ENCODE results near the gene LRRC41. TPM values are rescaled to one million over a fixed set of nuclear protein-coding genes. Genes with fewer than 3 reads are reported as not detected.
"Not testable (repeated sequence)": the region's sequence is repeated elsewhere in the genome, so short reads cannot be mapped to it uniquely, and the experiment has no call there.

The LRRC41 gene
- total RNA-seq, 3 donors from 2014 or later (not counting 1 experiment from before 2014, with no cell fraction given): 35.0 to 43.9 (median 35.8) TPM

DNA sequence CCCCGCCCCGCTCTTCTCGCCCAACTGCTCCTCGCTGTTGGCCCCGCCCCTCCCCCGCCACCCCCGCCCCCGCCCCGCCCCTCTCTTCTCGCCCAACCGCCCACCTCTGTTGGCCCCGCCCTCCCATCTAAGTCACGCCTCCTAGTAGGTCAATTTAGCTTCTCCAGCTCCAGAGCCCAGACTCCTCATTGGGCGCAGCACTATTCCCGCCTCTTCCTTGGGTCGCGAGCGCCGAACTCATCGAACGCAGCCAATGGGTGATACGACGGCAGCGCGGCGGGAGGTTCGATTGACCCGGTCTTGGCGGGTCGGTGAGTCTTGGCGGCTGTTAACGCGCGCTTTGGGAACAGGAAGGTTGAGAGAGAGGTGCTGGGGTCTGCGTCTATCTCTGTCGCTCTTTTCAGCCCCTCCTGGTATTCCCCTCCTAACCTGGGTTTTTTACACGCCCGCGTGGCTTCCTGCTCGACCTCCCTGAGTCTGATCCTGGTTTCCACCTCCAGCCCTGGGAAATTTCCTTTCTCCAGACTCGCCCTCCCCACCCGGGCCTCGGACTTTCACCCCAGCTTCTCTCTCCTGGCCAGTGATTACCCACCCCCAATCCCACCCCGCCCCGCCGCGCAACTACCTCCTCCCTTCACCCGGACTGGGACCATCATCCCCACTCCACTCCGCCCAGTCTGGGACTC lies 55.8 kb downstream of the LRRC41 start, which contains the start of gene RAD54L:
RAD54L (plus strand) TSS at position 328 of the 686 bp plus-strand sequence. CDS start 643 bp downstream, outside the sequence.
- H3K9me3 Mint-ChIP-seq: no peaks in the 10 kb centered on the region
- Histone ChIP-seq H3K4me1 (ENCODE audit: control insufficient read depth, insufficient read depth, low read length) (peaks cover 19% of the 10 kb centered on the region), H3K27ac (ENCODE audit: low read length) (peak within 1 kb of the TSS; percentile 62), H3K4me3 (ENCODE audit: low read length) (peak within 1 kb of the TSS; percentile 70), H3K9me3 (ENCODE audit: control insufficient read depth, insufficient read depth, low read length) (no peaks in the 10 kb centered on the region), H3K27me3 (ENCODE audit: control insufficient read depth, insufficient read depth, low read length) (no peaks in the 10 kb centered on the region), H3K36me3 (ENCODE audit: control insufficient read depth, insufficient read depth, low read length) (no peaks in the 10 kb centered on the region)
- TF ChIP-seq, protein P1, sequence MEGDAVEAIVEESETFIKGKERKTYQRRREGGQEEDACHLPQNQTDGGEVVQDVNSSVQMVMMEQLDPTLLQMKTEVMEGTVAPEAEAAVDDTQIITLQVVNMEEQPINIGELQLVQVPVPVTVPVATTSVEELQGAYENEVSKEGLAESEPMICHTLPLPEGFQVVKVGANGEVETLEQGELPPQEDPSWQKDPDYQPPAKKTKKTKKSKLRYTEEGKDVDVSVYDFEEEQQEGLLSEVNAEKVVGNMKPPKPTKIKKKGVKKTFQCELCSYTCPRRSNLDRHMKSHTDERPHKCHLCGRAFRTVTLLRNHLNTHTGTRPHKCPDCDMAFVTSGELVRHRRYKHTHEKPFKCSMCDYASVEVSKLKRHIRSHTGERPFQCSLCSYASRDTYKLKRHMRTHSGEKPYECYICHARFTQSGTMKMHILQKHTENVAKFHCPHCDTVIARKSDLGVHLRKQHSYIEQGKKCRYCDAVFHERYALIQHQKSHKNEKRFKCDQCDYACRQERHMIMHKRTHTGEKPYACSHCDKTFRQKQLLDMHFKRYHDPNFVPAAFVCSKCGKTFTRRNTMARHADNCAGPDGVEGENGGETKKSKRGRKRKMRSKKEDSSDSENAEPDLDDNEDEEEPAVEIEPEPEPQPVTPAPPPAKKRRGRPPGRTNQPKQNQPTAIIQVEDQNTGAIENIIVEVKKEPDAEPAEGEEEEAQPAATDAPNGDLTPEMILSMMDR (IDR thresholded peaks at IDR 0.05): no peak
- H3K27me3 Mint-ChIP-seq (ENCODE audit: low read depth in 2 of 2): no peaks in the 10 kb centered on the region
- WGBS (ENCODE audit: insufficient coverage): under 1% methylated on average over 36 of the region's 49 CpGs
- peak within 1 kb of the TSS; percentile 89 for H3K4me3 Mint-ChIP-seq
- DNase-seq (peak; percentile 92 to 99), ATAC-seq (peak; percentile 94 to 99 (median 96))
- intact Hi-C loops (cut with micrococcal nuclease): loop anchor here (1.0 to 5.0 kb wide), 4 partner anchors 56 to 560 kb away; partner anchors contain the start of genes GPBP1L1, LRRC41, NSUN4 and PIK3R3
- peaks cover 0 to 21% of the 10 kb centered on the region in 2 donors for H3K4me1 Mint-ChIP-seq
- H3K36me3 Mint-ChIP-seq: no peaks in the 10 kb centered on the region
- H3K27ac Mint-ChIP-seq: peak within 1 kb of the TSS; percentile 68 to 89

DNA sequence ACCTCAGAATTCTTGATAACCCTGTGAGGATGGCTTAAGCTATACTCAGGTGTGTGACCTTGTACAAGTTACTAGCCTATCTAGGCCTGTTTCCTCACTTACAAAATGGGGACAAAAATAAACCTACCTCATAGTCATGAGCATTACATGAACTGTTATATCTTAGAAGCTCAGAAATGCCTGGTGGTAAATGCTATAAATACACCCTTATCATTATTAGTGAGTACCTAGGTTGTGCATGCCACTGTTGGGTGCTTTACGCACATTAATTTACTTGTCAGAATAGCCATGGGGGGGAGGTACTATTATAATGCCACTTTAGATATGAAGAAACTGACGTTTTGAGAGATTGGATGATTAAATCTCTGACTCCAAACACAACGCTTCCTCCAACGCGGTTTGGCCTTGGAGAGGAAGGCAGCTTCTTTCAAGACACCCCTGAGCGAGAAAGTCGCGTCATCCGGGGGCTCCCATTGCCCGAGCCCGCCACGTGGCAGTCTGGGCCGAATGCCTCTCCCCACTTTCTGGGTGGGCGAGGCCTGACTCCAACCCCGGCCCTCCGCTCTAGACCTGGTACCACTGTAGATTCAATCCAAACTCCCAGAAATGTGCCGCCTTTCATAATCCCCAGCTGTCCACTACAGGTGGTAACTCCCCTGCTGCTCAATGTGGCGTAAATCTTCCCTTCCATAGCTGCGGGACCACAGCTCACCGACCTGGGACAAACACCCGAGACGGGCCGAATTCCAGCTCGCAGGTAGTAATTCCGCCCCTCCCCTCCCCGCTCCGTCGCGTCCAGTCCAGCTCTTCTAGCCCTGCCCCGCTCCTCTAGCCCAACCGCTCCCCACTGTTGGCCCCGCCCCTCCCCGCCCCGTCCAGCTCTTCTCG lies 56.6 kb downstream of the LRRC41 start:
- peak overlapping the region; percentile 7 for H3K27ac ChIP-seq (ENCODE audit: low read length)
- H3K36me3 Mint-ChIP-seq: no peaks in the 10 kb centered on the region
- ATAC-seq (peak; percentile 7 to 28 (median 14)), DNase-seq (peak; percentile 50 to 62)
- H3K27me3 Mint-ChIP-seq (ENCODE audit: low read depth in 2 of 2): no peaks in the 10 kb centered on the region
- H3K9me3 Mint-ChIP-seq: no peaks in the 10 kb centered on the region
- no peaks in the 10 kb centered on the region for H3K36me3 ChIP-seq (ENCODE audit: control insufficient read depth, insufficient read depth, low read length)
- intact Hi-C loops (cut with micrococcal nuclease): loop anchor here (1.0 to 5.0 kb wide), 4 partner anchors 57 to 559 kb away; partner anchors contain the start of genes GPBP1L1, LRRC41, NSUN4 and PIK3R3
- TF ChIP-seq, protein P1 (IDR thresholded peaks at IDR 0.05): no peak
- under 1% methylated on average over 29 of the region's 35 CpGs for WGBS (ENCODE audit: insufficient coverage)
- H3K4me3 ChIP-seq (ENCODE audit: low read length): peak overlapping the region; percentile 57
- peaks cover 19% of the 10 kb centered on the region for H3K4me1 ChIP-seq (ENCODE audit: control insufficient read depth, insufficient read depth, low read length)
- H3K4me1 Mint-ChIP-seq: peaks cover 0 to 21% of the 10 kb centered on the region in 2 donors
- H3K27ac Mint-ChIP-seq: peak overlapping the region; percentile 45 to 89
- H3K4me3 Mint-ChIP-seq: peak overlapping the region; percentile 75
- H3K27me3 ChIP-seq (ENCODE audit: control insufficient read depth, insufficient read depth, low read length): no peaks in the 10 kb centered on the region
- no peaks in the 10 kb centered on the region for H3K9me3 ChIP-seq (ENCODE audit: control insufficient read depth, insufficient read depth, low read length)

DNA sequence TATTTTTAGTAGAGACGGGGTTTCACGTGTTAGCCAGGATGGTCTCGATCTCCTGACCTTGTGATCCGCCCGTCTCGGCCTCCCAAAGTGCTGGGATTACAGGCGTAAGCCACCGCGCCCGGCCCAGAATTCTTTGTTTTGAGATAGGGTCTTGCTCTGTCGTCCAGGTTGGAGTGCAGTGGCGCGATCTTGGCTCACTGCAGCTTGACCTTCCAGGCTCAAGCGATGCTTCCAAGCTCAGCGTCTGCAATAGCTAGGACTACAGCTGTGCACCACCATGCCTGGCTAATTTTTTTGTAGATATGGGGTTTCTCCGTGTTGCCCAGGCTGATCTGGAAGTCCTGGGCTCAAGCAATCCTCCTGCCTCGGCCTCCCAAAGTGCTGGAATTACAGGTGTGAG lies 57.3 kb downstream of the LRRC41 start:
- DNase-seq; H3K27me3 Mint-ChIP-seq (ENCODE audit: low read depth in 2 of 2); H3K4me3 Mint-ChIP-seq; H3K9me3 ChIP-seq (ENCODE audit: control insufficient read depth, insufficient read depth, low read length); H3K4me3 ChIP-seq (ENCODE audit: low read length); ATAC-seq; H3K27ac Mint-ChIP-seq; H3K27me3 ChIP-seq (ENCODE audit: control insufficient read depth, insufficient read depth, low read length); H3K36me3 ChIP-seq (ENCODE audit: control insufficient read depth, insufficient read depth, low read length); H3K9me3 Mint-ChIP-seq; H3K36me3 Mint-ChIP-seq; H3K27ac ChIP-seq (ENCODE audit: low read length): not testable (repeated sequence)
- intact Hi-C loops (cut with micrococcal nuclease): loop anchor here (2.0 to 5.0 kb wide), 3 partner anchors 95 to 559 kb away; partner anchors contain the start of genes GPBP1L1, NSUN4, PIK3R3 and TMEM69
- WGBS (ENCODE audit: insufficient coverage): 96% methylated on average over 17 of the region's 17 CpGs
- peaks cover 19% of the 10 kb centered on the region for H3K4me1 ChIP-seq (ENCODE audit: control insufficient read depth, insufficient read depth, low read length)
- peaks cover 0 to 21% of the 10 kb centered on the region in 2 donors for H3K4me1 Mint-ChIP-seq
